NCI-H748 (cell line): ENCODE measurements around the gene RANGAP1.
A peak's percentile ranks its signal among the peaks of the same experiment; 100 is the strongest.
"Not testable (repeated sequence)": the region's sequence is repeated elsewhere in the genome, so short reads cannot be mapped to it uniquely, and the experiment has no call there.

ENCODE experiments used
- DNase-seq: peaks from one replicate; lab custom pipeline; 2025; ENCODE audit not compliant: unreplicated experiment; lab: John Stamatoyannopoulos, UW

The RANGAP1 gene

DNA sequence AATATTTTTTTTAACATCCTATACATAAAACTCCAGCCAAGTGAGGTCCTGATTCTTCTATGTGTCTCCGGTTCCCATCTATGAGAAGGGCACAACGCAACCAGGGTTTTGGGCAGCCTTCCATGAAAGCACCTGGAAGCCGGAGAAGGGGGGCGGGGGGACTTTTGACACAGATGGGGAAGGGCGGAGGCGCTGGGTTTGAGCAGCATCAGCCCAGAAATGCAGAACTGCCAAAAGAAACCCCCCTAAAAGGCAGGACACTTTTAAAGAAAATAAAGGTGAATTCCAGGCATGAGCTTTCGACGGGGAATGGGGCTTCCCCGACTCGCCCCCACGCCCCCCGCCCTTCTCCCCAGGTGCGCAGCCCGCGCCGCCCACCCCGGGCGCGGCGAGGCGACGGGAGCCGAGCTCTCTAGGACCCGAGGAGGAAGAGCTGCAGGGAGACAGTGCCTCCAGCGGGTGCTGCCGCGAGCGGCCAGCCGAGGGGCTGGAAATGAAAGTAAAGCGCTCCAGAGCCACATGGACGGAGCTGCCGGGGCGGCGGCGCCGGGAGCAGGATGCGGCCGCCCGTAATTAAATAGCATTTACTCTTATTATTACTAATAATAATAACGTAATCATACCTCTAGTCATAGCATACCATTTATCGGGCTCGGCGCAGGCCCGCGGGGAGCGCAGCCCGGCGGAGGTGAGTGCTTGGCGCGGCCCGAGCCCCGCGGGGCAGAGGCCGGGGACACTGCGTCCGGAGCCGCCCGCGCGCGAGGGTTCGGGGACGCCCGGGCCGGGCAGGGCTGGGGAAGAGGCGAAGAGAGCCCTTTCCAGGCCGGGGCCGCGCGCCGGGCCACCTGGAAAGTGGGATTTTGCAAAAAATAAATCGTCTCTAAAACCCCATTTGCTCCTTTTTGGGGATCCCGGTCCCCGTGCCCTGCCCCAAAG lies 15.4 kb upstream of the RANGAP1 start, which contains the start of gene ZC3H7B:
Gene ZC3H7B, plus strand, starts transcription at position 441 of the 936 bp plus-strand sequence. CDS start 19,136 bp downstream, outside the sequence.
- DNase-seq: peak; percentile 90

DNA sequence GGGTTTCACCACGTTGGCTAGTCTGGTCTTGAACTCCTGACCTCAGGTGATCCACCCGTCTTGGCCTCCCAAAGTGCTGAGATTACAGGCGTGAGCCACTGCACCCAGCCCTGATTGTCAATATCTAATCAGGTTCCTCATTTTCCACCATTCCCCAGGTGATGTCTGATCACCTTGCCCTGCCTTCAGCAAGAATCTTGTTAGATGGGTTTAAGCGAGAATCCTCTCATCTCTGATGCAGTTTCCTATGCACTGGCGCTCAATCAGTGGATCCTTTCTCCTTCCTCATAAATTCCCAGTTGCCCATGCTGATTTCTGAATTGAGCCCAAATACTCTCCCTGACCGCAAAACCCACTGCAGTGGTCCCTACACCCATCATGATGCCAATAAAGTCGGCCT lies 14.7 kb upstream of the RANGAP1 start:
- DNase-seq: peak; percentile 23

DNA sequence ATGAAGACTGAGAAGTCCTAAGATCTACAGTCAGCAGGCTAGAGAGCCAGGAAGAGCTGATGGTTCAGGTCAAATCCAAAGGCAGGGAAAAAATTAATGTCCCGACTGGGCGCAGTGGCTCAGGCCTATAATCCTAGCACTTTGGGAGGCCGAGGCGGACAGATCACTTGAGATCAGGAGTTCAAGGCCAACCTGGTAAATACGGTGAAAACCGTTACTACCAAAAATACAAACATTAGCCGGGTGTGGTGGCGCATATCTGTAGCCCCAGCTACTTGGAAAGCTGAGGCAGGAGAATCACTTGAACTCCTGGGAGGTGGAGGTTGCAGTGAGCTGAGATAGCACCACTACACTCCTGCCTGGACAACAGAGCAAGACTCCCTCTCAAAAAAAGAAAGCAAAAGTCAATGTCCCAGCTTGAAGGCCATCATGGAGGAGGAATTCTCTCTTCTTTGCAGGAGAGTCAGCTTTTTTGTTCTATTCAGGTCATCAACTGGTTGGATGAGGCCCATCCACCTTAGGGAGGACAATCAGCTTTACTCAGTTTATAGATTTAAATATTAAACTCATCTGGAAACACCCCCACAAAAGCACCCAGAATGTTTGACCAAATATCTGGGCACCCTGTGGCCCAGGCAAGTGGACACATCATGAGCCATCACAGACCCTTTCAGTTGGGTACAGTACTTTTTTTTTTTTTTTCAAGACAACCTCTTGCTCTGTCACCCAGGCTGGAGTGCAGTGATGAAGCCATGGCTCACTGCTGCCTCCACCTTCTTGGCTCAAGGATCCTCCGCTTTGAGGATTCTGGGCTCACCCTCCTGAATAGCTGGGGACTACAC lies 11.1 kb upstream of the RANGAP1 start:
- no peak for DNase-seq

DNA sequence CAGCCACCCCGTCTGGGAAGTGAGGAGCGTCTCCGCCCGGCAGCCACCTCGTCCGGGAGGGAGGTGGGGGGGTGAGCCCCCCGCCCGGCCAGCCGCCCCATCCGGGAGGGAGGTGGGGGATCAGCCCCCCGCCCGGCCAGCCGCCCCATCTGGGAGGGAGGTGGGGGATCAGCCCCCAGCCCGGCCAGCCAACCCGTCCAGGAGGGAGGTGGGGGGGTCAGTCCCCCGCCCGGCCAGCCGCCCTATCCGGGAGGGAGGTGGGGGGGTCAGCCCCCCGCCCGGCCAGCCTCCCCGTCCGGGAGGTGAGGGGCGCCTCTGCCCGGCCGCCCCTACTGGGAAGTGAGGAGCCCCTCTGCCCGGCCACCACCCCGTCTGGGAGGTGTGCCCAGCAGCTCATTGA lies 8.8 kb upstream of the RANGAP1 start:
- not testable (repeated sequence) for DNase-seq

DNA sequence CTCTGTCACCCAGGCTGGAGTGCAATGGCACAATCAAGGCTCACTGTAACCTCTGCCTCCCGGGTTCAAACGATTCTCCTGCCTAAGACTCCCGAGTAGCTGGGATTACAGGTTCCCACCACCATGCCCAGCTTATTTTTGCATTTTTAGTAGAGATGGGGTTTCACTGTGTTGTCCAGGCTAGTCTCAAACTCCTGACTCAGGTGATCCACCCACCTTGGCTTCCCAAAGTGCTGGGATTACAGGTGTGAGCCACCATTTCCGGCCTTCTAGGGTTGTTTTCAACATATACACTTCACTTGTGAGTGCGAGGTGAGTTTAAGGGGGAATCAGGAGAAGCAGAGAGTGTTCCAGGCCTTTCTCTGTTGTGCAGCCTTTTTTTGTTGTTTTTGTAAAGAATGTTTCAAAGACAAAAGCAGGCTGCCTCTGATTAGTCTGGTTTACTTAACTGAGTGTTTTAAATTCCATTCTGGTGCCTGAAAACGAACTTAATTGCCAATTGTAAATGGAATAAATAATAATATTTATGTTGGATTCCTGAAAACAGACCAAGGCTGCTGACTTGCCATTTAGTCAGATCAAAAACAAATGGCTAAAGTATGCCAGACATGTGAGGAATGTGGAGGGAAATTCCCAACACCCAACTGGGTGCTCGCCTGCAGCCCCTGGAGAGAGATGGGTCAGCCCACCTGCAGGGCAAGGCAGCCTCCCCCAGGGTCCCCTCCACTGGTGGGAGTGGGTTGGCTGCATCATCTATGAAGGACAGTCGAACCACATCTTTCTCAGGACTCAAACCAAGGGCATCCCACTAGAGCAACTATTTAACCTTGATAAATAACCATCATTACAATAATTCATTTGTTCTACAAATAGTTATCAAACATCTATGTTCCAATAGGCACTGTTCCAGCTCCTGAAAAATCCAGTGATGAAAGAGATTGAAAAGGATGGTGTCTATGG lies 4.6 kb upstream of the RANGAP1 start:
- DNase-seq: no peak

DNA sequence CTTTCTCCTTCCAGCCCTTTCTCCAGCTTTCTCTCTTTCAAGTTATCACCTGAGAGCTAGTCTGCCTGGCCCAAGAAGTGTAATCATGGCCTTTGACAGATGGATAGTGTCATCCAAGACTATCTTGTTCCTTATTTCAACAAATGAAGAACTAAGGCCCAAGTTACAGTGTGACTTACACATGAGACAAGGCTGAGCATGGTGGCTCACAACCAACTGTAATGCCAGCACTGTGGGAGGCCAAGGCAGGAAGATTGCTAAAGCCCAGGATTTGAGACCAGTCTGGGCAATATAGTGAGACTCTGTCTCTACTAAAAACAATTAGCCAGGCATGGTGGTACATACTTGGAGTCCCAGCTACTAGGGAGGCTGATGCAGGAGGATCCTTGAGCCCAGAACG lies 3.7 kb upstream of the RANGAP1 start:
- no peak for DNase-seq

DNA sequence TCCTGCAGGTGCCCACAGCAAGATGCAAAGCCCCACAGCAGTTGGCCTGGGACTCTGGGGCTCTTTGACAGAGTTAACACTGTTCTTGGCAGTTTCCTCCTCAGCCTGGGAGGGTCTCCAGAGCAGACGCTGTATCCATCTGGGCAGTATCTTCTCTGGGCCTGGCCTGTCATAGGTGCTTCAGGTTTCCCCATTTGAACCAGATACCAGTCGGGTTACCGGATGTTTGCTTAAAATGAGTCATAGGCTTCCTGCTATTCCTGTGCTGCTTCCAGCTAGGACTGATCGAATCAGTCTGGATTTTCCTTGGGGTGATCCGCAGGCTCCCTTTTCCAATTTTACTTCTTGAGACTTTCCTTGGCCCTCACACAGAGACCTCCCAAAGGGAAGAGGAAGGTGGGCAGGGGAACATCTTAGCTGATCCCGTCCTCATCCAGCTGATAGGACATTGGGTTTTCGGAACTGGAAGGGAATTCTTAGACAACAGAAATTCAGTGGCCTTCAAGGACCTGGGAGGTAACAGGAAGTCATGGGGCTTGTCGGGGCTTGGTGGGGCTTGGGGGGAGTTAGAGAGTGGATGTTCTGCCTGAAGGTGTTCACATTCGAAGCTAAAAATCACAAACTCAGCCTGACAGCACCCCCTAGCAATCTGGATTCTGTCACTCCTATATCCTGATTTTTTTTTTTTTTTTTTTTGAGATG lies 2.4 kb upstream of the RANGAP1 start:
- DNase-seq: no peak

DNA sequence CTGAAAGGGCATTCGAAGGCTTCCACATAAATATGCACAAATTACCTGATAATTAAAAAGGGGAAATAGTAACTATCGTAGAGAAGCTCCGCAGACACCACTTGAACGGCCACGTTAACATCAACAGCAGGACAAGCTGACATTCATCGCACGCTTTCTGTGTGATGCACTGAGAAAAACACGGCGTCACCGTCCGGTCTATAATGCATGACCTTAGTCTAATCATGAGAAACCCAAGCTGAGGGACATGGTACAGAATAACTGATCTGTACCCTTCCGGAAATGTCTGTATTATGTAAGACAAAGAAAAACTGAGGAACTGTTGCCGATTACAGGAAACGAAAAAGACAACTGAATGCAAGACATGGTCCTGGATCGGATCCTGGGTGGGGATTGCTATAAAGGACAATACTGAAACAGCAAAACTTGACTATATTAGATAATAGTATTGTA lies 678 bp upstream of the RANGAP1 start:
- DNase-seq: peak; percentile 68

DNA sequence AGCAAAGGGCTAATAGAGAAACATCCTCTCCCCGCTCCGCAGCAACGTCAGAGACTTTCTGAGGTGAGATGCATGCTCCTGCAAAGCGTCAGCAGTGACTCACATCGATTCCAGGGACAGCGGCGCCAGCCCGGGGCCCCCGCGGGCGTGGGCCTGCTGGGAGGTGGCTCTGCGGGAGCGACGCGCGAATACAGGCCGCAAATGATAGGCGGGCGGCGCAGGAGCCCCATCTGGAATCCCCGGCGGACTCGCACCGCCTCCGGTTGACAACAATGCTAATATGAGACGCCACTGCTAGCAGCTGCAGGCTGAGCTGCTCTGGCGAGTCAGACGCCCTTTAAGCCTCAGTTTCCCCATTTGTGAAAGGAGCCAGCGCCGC lies 557 bp downstream of the RANGAP1 start:
- DNase-seq: peak; percentile 71

DNA sequence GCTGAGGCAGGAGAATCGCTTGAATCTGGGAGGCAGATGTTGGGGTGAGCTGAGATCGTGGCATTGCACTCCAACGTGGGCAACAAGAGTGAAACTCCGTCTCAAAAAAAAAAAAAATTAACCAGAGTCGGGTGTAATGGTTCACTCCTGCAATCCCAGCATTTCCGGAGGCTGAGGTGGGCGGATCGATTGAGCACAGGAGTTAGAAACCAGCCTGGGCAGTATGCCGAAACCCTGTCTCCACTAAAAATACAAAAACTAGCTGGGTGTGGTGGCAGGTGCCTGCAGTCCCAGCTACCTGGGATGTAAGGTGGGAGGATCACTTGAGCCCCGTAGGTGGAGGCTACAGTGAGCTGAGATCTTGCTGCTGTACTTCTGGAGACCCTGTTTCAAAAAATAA lies 1.5 kb downstream of the RANGAP1 start:
- DNase-seq: no peak

DNA sequence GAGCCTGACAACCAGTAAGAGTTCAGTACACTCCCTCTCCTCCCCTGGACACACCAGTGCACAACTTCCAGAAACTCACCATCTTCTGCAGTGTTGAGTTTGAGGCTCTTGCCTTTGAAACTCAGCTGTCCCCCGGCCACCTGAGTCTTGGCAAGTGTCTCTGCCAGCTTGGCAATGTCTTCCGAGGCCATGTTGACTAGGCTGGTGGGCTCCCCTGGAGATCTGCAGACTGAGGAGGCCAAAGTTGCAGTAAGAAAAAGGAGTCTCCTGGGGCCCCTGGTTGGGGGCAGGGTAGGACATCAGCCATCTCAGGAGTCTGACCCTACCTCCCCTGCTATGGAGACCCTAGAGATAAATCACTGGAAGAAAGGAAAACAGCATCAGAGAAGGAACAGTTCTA lies 5.1 kb downstream of the RANGAP1 start:
- DNase-seq: no peak

DNA sequence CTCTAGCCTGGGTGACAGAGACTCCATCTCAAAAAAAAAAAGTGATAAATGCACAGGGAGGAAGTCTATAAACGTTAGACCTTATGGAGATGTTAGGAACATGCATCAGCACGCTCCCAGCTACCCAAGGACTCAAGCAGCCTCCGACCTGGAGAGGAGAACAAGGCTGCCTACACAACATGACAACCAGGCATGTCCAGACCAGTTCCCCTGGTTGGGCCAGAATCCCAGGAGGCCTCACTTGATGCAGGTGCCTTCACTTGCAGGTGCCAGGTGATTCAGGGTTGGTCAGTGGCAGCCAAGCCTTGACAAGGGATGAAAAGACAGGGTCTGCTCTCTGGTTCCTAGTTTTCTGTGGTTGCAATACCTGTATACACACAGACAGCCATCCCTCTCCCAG lies 5.9 kb downstream of the RANGAP1 start:
- no peak for DNase-seq

DNA sequence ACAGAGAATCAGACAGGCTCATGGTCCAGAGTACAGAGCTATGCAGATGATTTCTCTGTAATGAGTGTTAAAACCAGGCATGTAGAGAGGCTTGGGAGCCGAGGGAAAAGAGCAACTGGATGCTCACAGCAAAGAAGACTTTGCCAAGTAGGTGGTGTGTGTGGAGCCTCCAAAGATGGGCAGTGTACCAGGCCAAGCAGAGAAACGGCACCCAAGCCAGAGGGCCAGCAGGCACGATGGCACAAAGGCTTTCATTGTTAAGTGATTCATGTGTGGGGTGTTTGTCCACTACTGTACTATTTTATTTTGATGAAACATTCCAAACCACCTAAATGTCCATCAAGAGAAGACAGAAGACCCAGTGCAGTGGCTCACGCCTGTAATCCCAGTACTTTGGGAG lies 11.1 kb downstream of the RANGAP1 start:
- no peak for DNase-seq

DNA sequence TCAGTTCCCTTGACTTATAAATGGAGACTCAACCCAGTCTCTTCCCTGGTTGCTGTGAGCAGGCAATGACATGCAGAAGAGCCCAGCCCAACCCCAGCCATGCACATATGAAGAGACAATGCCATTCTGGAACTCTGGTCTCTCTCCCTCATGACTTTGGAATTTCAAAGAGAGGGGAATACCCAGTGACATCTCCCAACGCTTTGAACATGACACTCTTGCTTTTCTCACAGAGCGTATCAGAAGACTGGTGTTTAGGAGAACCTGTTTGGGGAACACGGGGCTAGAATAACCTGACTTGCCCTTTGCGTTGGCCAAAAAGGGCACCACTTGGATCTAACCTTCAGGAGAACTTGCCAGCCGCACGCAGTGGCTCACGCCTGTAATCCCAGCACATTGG lies 12.9 kb downstream of the RANGAP1 start:
- DNase-seq: no peak

DNA sequence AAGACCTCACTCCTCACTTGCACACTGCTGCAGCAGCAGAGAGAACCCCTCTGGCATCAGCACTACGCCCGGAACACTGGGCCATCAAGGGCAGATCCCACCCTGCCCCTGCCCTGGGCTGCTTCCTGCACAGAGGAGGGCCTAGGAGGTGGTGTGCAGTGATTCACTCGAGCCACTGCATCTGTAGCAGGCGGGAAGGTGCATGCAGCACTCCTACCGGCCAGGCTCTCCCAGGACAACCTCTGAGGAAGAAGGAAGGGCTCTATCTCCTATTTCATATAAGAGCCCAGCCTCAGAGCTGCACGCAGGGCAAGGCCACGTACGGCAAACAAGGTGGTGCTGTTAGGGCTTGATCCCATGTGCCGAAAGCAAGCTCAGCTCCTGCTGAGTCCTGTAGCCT lies 14.2 kb downstream of the RANGAP1 start:
- no peak for DNase-seq

DNA sequence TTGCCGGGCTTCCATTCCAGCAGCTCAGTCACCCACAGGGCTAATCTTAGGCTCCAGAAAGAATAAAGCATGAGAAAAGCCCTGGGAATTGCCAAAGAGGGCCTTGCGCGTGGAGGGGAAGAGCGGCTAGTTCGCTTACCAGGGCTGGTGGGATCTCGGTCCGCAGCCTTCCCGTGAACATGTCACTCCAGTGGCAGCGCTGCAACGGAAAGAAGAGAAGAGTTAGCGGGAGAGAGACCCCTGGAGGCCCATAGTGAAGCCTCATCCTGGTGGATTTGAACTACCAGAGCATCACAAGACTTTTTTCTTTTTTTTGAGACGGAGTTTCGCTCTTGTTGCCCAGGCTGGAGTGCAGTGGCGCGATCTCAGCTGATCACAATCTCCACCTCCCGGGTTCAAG lies 18.0 kb downstream of the RANGAP1 start:
- no peak for DNase-seq

DNA sequence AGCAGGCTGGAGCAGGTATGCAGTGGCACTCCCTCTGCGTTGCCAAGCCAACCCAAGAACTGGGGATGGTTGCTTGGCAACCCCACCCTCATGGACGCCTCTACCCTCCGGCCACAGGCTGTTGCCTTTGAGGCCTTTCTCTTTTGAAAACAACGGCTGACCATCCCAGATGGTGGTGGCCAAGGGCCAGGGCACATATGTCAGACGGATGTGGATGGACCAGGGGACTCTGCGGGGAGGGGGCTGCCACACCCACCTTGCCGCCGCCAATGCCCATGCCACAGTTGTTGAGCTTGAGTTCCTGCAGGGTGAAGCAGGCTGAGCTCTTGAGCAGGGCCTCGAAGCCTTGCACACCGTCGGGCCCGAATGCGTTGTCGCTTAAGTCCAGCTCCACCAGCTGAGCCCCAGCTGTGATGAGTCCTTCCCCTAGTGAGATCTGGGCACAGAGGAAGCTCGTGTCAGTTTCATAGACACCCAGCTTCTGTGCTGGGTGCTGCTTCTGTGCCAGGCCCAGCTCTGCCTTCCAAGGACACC lies 21.5 kb downstream of the RANGAP1 start:
- DNase-seq: no peak

DNA sequence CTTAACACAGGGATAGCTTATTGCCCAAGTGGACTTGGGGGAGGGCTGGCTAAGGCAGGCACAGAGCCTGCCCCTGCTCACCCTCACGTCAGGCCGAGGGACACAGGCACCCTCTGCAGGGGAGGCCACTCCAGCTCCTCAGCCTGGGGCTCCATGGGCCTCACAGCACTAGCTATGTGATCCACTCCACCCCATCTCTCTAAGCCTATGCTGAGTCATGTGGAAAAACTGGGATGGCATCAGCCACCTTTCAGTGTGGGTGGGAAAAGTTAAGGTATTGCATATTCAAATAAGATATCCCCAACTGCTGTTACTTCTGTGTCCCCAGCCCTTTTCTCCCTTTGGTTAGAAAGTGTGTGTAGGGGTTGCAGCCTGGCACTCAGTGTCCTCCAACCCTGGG lies 22.3 kb downstream of the RANGAP1 start:
- no peak for DNase-seq

DNA sequence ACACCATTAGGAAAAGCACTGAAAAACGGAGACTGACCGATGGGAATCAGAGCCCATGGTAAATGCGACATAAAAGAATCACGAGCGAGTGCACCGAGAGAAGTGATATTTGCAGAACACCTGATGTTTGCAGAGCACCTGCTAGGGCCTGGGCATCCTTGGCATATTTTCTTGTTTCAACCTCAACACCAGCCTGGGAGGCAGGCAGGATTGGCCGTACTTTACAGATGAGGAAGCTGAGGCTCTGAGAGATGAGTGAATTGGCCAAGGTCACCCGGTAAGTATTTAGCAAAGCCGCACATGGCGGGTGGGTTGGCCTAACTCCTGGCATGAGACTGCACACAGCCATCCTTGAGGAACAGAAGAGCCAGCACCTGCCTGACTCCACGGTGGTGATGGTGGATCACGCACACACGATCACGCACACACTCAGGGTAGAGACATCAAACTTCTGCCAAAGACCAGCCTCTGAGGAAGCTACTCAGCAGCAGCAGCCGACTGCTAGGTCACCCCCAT lies 23.7 kb downstream of the RANGAP1 start:
- no peak for DNase-seq
